Measurements from ENCODE around the gene LRIT2.

- TF ChIP-seq, protein P1, sequence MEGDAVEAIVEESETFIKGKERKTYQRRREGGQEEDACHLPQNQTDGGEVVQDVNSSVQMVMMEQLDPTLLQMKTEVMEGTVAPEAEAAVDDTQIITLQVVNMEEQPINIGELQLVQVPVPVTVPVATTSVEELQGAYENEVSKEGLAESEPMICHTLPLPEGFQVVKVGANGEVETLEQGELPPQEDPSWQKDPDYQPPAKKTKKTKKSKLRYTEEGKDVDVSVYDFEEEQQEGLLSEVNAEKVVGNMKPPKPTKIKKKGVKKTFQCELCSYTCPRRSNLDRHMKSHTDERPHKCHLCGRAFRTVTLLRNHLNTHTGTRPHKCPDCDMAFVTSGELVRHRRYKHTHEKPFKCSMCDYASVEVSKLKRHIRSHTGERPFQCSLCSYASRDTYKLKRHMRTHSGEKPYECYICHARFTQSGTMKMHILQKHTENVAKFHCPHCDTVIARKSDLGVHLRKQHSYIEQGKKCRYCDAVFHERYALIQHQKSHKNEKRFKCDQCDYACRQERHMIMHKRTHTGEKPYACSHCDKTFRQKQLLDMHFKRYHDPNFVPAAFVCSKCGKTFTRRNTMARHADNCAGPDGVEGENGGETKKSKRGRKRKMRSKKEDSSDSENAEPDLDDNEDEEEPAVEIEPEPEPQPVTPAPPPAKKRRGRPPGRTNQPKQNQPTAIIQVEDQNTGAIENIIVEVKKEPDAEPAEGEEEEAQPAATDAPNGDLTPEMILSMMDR (IDR thresholded peaks at IDR 0.05; ENCODE audit: low read depth, low read length, poor library complexity, severe bottlenecking) = no peak
- no peak for TF ChIP-seq EZH2phosphoT487 (IDR thresholded peaks at IDR 0.05; ENCODE audit: borderline replicate concordance, low read length)
Measured at GRCh38 chr10:84173501-84173929, 51.8 kb downstream of the LRIT2 start, which contains the start of gene GPR15LG.

Data from DOHH2 (cell line).